BE2C (cell line): ENCODE measurements around the gene RNF213.

Source experiments
- DNase-seq: peaks from one replicate; pipeline ENCODE4 v3.0.0-alpha.2; 2020
- H3K27me3 ChIP-seq: fragments of 250-450 bp; sonication (Bioruptor Pico); 2 replicates; pipeline ENCODE4 v1.5.1; 2020; ENCODE audit warnings: mild to moderate bottlenecking
- H3K36me3 ChIP-seq: fragments of 250-450 bp; sonication (Bioruptor Pico); 2 replicates; pipeline ENCODE4 v1.5.1; 2020; ENCODE audit warnings: mild to moderate bottlenecking
- H3K4me1 ChIP-seq: fragments of 250-450 bp; sonication (Bioruptor Pico); 2 replicates; pipeline ENCODE4 v1.5.1; 2020
- H3K4me3 ChIP-seq: 2 replicates; pipeline ENCODE4 v1.5.1; 2011; ENCODE audit warnings: low read depth, low read length
- H3K9me3 ChIP-seq: fragments of 250-450 bp; sonication (Bioruptor Pico); 2 replicates; pipeline ENCODE4 v1.5.1; 2020
- CTCF ChIP-seq: IDR thresholded peaks from 2 replicates; pipeline ENCODE4 v1.5.1; 2012; ENCODE audit warnings: mild to moderate bottlenecking, low read depth, low read length

The RNF213 gene

GRCh38 chr17:80219763-80220053 is 40.9 kb upstream of the RNF213 start:
- no peak for TF ChIP-seq CTCF
- Histone ChIP-seq H3K36me3 (peaks cover 10% of the 10 kb centered on the region), H3K4me3 (peak overlapping the region; percentile 93), H3K9me3 (no peaks in the 10 kb centered on the region), H3K27me3 (no peaks in the 10 kb centered on the region), H3K4me1 (peaks cover 6% of the 10 kb centered on the region)
- no peak for DNase-seq

- H3K4me1 ChIP-seq = peaks cover 6% of the 10 kb centered on the region
- no peaks in the 10 kb centered on the region for H3K27me3 ChIP-seq
- peak within 1 kb of the TSS; percentile 93 for H3K4me3 ChIP-seq
- peaks cover 10% of the 10 kb centered on the region for H3K36me3 ChIP-seq
- peak; percentile 95 for DNase-seq
- TF ChIP-seq CTCF = no peak
- no peaks in the 10 kb centered on the region for H3K9me3 ChIP-seq
Observed at GRCh38 chr17:80220054-80220735, 40.5 kb upstream of the RNF213 start, which contains the start of the genes SGSH and SLC26A11. Gene SGSH, minus strand, starts transcription at chr17:80220333. Its CDS starts 20 bp downstream, at chr17:80220313. Gene SLC26A11, plus strand, starts transcription at chr17:80220427. Its CDS starts 1,134 bp downstream, at chr17:80221561.

GRCh38 chr17:80220736-80221215 is 39.9 kb upstream of the RNF213 start:
- H3K36me3 ChIP-seq = peaks cover 10% of the 10 kb centered on the region
- H3K4me1 ChIP-seq = peaks cover 6% of the 10 kb centered on the region
- no peak for TF ChIP-seq CTCF
- no peaks in the 10 kb centered on the region for H3K27me3 ChIP-seq
- H3K9me3 ChIP-seq = no peaks in the 10 kb centered on the region
- no peak for DNase-seq
- H3K4me3 ChIP-seq = peak overlapping the region; percentile 93

GRCh38 chr17:80221351-80222105 is 39.1 kb upstream of the RNF213 start:
- no peaks in the 10 kb centered on the region for H3K9me3 ChIP-seq
- H3K27me3 ChIP-seq = no peaks in the 10 kb centered on the region
- TF ChIP-seq CTCF = no peak
- peak overlapping the region; percentile 93 for H3K4me3 ChIP-seq
- peaks cover 6% of the 10 kb centered on the region for H3K4me1 ChIP-seq
- H3K36me3 ChIP-seq = peaks cover 8% of the 10 kb centered on the region
- DNase-seq = no peak

GRCh38 chr17:80222376-80223141 is 38.1 kb upstream of the RNF213 start:
- no peaks in the 10 kb centered on the region for H3K27me3 ChIP-seq
- peaks cover 6% of the 10 kb centered on the region for H3K4me1 ChIP-seq
- H3K4me3 ChIP-seq = no peak overlapping the region
- no peaks in the 10 kb centered on the region for H3K9me3 ChIP-seq
- TF ChIP-seq CTCF = no peak
- H3K36me3 ChIP-seq = peaks cover 3% of the 10 kb centered on the region
- DNase-seq = no peak
